Mucosa of rectum (tissue), 2 donors: ENCODE data around the gene ANKRD53.

ENCODE experiments used
- H3K27ac ChIP-seq, 2 donors: one replicate each; pipeline ENCODE4 v1.7.0; 2013; ENCODE audit warnings: inconsistent platforms in 2 of 2, low read depth in 2 of 2, low read length in 2 of 2
- H3K27me3 ChIP-seq, 2 donors: one replicate each; pipeline ENCODE4 v1.7.0; 2013; ENCODE audit warnings: low read length in 2 of 2; ENCODE audit not compliant: control insufficient read depth in 2 of 2, insufficient read depth in 2 of 2
- H3K36me3 ChIP-seq, 2 donors: one replicate each; pipeline ENCODE4 v1.7.0; 2013; ENCODE audit warnings: low read length in 2 of 2; ENCODE audit not compliant: control insufficient read depth in 2 of 2, insufficient read depth in 2 of 2
- H3K4me1 ChIP-seq, 2 donors: one replicate each; pipeline ENCODE4 v1.7.0; 2013; ENCODE audit warnings: low read length in 2 of 2, mild to moderate bottlenecking in 1 of 2; ENCODE audit not compliant: control insufficient read depth in 2 of 2, insufficient read depth in 2 of 2
- H3K4me3 ChIP-seq, 2 donors: one replicate each; pipeline ENCODE4 v1.7.0; 2013; ENCODE audit warnings: low read length in 2 of 2
- H3K9ac ChIP-seq, 2 donors: one replicate each; pipeline ENCODE4 v1.7.0; 2013; ENCODE audit warnings: low read length in 2 of 2, low read depth in 1 of 2, mild to moderate bottlenecking in 1 of 2
- H3K9me3 ChIP-seq, 2 donors: one replicate each; pipeline ENCODE4 v1.7.0; 2013; ENCODE audit warnings: low read length in 2 of 2; ENCODE audit not compliant: control insufficient read depth in 2 of 2
- donor health status: healthy.
- donor health status: Normal muscosa, but diverticular disease.

Gene ANKRD53

DNA sequence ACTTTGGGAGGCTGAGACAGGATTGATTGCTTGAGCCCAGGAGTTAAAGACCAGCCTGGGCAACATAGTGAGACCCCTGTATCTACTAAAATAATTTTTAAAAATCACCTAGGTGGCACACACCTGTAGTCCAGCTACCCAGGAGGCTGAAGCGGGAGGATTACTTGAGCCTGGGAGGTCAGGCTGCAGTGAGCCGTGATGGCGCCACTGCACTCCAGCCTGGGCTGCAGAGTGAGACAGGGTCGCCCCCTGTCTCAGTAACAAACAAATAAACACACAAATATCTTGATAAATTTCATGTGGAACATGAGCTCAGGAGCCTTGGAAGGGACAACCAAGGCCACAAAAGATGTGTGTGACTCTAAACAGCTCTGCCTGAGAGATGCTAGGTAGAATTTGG is 11.7 kb upstream of the ANKRD53 start:
- Histone ChIP-seq H3K36me3 (no peaks in the 10 kb centered on the region), H3K4me3 (no peak overlapping the region), H3K9ac (no peak overlapping the region), H3K4me1 (peaks cover 0 to 3% of the 10 kb centered on the region in 2 donors), H3K27ac (no peak overlapping the region), H3K27me3 (peaks cover 7 to 15% of the 10 kb centered on the region in 2 donors), H3K9me3 (no peaks in the 10 kb centered on the region)

DNA sequence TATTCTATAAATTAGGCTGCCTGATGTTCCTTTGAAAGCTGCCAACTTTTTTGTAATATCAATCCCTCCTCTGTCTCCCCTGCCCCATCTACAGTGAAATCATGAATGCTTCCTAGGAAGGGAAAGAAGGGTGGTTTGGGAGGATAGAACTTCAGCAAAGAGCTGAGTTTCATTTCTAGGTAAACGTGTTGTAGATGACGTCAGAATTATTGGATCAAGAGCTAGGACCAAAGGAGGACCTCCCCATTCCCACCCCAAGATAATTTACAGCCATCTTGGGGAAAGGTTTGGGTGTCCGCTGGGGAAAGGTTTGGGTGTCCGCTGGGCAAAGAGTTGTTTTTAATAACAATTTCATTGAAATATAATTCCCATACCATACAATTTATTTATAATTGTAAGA is 11.2 kb upstream of the ANKRD53 start:
- H3K27me3 ChIP-seq, result peaks cover 7 to 15% of the 10 kb centered on the region in 2 donors
- H3K9me3 ChIP-seq, result no peaks in the 10 kb centered on the region
- H3K9ac ChIP-seq, result no peak overlapping the region
- no peak overlapping the region for H3K27ac ChIP-seq
- peaks cover 0 to 3% of the 10 kb centered on the region in 2 donors for H3K4me1 ChIP-seq
- H3K4me3 ChIP-seq, result no peak overlapping the region
- H3K36me3 ChIP-seq, result no peaks in the 10 kb centered on the region

DNA sequence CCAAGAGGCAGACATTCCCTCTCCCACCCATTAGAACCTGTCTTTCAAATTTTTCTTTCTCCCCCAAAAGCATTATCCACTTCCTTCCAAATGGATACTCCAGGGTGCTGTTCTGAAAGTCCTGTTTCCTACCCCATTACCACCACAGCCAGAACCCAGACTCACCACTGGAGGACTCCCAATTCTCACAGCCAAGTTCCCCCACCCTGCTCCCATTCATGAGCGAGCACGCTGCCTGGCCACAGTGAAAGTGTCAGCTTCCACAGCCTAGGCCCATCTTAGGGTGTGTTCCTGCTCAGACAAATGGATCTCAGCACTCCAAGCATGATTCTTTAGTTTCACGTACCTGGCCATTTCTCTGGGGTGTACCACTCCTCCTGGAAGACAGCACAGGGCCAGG is 3.8 kb upstream of the ANKRD53 start:
- Histone ChIP-seq H3K27ac (no peak overlapping the region), H3K9ac (no peak overlapping the region), H3K36me3 (no peaks in the 10 kb centered on the region), H3K4me3 (no peak overlapping the region), H3K4me1 (peaks cover 6 to 11% of the 10 kb centered on the region in 2 donors), H3K9me3 (no peaks in the 10 kb centered on the region), H3K27me3 (no peaks in the 10 kb centered on the region)

DNA sequence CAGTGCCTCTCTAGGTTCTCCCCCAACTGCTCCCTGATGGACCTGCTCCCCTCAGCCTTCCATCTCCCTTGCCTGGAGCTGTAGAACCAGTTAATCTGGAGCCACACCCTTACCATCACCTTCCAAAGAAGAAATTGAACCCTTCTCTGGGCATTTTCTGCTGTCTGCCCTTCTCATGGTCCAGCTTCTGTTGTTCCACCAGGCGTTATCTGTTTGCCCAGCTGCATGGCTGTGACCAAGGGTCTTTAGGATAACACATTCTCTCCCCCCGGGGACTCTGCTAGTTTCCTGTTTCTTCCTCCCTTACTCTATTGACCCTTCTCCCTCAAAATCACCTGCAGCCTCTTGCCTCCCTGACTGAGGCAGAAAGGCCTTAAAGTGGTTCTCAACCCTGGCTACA is 3.2 kb upstream of the ANKRD53 start:
- no peaks in the 10 kb centered on the region for H3K27me3 ChIP-seq
- H3K4me1 ChIP-seq, result peaks cover 6 to 11% of the 10 kb centered on the region in 2 donors
- no peaks in the 10 kb centered on the region for H3K36me3 ChIP-seq
- H3K9ac ChIP-seq, result no peak overlapping the region
- no peak overlapping the region for H3K27ac ChIP-seq
- H3K4me3 ChIP-seq, result no peak overlapping the region
- H3K9me3 ChIP-seq, result no peaks in the 10 kb centered on the region

DNA sequence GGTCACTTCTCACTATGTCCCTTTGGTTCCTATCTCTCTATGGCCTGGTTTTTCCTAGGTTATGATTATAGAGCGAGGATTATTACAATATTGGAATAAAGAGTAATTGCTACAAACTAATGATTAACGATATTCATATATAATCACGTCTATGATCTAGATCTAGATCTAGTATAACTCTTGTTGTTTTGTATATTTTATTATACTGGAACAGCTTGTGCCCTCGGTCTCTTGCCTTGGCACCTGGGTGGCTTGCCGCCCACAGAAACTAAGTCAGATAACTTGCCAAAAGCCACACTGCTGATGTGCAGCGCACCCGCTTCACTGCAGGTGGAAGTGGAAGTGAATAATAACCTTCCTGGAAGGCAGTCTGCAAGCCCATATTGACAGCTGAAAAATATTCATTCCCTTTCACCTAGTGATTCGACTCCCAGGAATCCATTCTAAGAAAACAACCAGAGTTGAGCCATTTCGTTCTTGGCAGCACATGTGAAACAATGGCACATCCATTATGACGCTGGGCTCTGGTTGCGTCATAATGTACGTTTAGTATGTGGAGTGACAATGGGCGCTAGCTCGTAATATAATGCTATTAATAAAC is 725 bp upstream of the ANKRD53 start:
- no peaks in the 10 kb centered on the region for H3K9me3 ChIP-seq
- peak overlapping the region in 1 of 2 donors; percentile 63 for H3K9ac ChIP-seq
- H3K27me3 ChIP-seq, result no peaks in the 10 kb centered on the region
- no peaks in the 10 kb centered on the region for H3K36me3 ChIP-seq
- H3K27ac ChIP-seq, result peak overlapping the region; percentile 80 to 85
- peaks cover 6 to 11% of the 10 kb centered on the region in 2 donors for H3K4me1 ChIP-seq
- H3K4me3 ChIP-seq, result peak overlapping the region; percentile 70 to 80

DNA sequence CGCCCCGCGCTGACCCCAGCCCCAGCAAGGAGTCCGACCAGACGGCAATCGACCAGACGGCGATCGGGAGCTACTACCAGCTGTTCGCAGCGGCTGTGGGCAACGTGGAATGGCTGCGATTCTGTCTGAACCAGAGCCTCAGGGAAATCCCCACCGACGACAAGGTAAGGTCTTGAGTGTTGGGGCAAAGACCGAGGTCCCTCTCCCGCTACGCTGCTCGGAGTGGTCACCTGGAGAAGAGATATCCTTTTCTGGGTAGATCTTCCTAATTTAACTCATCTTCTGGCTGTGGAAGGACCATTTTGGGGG is 704 bp downstream of the ANKRD53 start:
- H3K27me3 ChIP-seq, result no peaks in the 10 kb centered on the region
- H3K36me3 ChIP-seq, result peaks cover 0 to 5% of the 10 kb centered on the region in 2 donors
- no peaks in the 10 kb centered on the region for H3K9me3 ChIP-seq
- peak overlapping the region; percentile 18 to 85 for H3K27ac ChIP-seq
- H3K4me3 ChIP-seq, result peak overlapping the region in 1 of 2 donors; percentile 70
- H3K9ac ChIP-seq, result peak overlapping the region in 1 of 2 donors; percentile 63
- peaks cover 6 to 11% of the 10 kb centered on the region in 2 donors for H3K4me1 ChIP-seq

DNA sequence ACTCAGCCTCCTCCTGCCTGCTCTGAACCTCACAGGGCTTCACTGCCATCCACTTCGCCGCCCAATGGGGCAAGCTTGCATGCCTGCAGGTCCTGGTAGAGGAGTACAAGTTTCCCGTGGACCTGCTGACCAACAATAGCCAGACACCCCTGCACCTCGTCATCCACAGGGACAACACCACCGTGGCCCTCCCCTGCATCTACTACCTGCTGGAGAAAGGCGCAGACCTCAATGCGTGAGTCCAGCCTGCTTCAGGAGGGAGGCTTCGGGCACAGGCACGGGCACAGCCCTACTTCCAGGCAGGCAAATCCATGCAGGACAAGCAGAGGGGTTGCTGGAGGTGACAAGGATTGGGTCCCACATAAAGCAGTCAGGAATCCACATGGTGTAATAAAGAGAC is 1.2 kb downstream of the ANKRD53 start:
- Histone ChIP-seq H3K27me3 (no peaks in the 10 kb centered on the region), H3K4me1 (peaks cover 6 to 12% of the 10 kb centered on the region in 2 donors), H3K36me3 (peaks cover 0 to 5% of the 10 kb centered on the region in 2 donors), H3K9ac (no peak overlapping the region), H3K9me3 (no peaks in the 10 kb centered on the region), H3K27ac (no peak overlapping the region), H3K4me3 (no peak overlapping the region)

DNA sequence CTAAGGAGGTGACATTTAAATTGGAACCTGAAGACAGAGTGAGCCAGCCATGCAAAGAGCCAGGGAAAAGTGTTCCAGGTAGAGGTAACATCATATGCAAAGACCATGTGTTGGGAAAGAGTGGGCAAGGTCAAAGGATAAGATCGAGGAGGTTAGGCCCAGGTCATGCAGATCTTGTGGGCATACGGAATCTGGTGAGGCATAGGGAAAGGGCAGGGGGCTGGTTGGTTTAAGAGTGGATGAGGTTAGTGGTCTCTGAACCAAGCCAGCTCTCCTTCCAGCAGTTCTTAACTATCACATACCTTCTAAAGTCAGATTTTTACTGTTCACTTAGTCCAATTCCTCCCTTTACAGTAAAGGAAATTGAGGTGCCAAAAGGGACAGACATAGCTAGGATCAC is 3.0 kb downstream of the ANKRD53 start:
- no peaks in the 10 kb centered on the region for H3K27me3 ChIP-seq
- no peak overlapping the region for H3K27ac ChIP-seq
- H3K4me3 ChIP-seq, result no peak overlapping the region
- H3K9ac ChIP-seq, result no peak overlapping the region
- H3K4me1 ChIP-seq, result peaks cover 6 to 14% of the 10 kb centered on the region in 2 donors
- H3K36me3 ChIP-seq, result peaks cover 4 to 14% of the 10 kb centered on the region in 2 donors
- no peaks in the 10 kb centered on the region for H3K9me3 ChIP-seq

DNA sequence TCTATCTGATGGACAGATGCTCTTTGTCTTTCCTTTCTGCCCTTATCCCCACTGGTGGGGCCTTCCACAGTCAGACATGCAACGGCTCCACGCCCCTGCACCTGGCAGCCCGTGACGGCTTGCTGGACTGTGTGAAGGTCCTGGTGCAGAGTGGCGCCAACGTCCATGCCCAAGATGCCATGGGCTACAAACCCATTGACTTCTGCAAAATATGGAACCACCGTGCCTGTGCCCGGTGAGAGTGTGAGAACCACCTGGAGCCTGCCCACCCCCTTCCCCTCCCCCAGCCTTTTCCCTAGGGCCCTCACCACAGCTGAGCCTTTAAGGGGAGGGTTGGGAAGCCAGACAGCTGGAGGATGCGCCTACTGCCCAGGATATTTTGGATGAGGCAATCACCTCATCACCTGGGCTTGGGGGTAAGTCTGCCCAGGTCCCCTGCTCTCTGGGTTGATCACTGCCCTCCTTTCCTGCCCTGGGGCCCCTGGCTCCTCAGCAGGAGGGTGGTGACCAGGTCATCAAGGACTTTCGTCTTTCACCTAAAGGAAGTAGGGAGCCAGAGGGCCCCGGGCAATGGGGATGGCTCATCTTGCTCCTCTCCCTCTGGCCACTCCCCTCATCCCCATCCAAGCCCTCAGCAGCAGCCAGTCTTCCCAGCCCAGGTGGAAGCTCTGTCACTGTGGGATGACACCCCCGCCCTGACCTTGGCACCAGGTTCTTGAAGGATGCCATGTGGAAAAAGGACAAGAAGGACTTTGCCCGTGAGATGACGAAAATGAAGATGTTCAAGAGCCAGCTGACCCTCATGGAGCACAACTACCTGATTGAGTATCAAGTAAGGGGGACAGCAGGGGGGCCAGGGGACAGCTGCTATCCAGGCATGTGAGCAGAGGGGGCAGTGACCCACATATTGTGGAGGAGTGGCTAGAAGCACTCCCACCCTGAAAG is 3.7 kb downstream of the ANKRD53 start:
- Histone ChIP-seq H3K36me3 (peaks cover 4 to 21% of the 10 kb centered on the region in 2 donors), H3K9me3 (no peaks in the 10 kb centered on the region), H3K27me3 (no peaks in the 10 kb centered on the region), H3K9ac (no peak overlapping the region), H3K27ac (no peak overlapping the region), H3K4me1 (peaks cover 6 to 14% of the 10 kb centered on the region in 2 donors), H3K4me3 (no peak overlapping the region)

DNA sequence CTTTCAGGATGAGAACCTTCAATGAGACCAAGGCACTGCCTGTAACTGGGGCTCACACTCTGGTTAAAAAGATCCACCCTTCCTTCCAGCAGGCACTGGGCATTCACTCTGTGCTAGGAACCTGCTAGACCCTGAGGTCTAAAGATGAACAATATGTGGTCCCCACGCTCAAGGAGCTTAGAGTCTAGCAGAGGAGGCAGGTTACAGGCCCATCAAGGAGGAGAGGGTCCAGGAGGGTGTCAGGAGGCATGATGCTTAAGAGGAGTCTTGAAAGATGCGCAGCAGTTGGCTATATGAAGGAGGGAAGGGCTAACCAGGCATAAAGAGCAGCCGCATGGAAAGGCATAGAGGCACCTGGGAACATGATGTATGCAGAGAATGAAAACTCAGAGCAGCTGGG is 4.5 kb downstream of the ANKRD53 start:
- H3K9ac ChIP-seq, result no peak overlapping the region

More for the DNA sequence above, 4.5 kb downstream of the ANKRD53 start:
- H3K27ac ChIP-seq, result no peak overlapping the region
- H3K4me1 ChIP-seq, result peaks cover under 1 to 10% of the 10 kb centered on the region in 2 donors
- no peaks in the 10 kb centered on the region for H3K27me3 ChIP-seq
- H3K9me3 ChIP-seq, result no peaks in the 10 kb centered on the region
- H3K36me3 ChIP-seq, result peaks cover 8 to 28% of the 10 kb centered on the region in 2 donors
- no peak overlapping the region for H3K4me3 ChIP-seq
